Activated T-cell treated with anti-CD3 and anti-CD28 coated beads for 4 hours (primary cell): ENCODE data around the gene ASXL1.

Experiments used
- DNase-seq: peaks from one replicate; pipeline ENCODE4 v3.0.0-alpha.2; 2020

Gene ASXL1

DNA sequence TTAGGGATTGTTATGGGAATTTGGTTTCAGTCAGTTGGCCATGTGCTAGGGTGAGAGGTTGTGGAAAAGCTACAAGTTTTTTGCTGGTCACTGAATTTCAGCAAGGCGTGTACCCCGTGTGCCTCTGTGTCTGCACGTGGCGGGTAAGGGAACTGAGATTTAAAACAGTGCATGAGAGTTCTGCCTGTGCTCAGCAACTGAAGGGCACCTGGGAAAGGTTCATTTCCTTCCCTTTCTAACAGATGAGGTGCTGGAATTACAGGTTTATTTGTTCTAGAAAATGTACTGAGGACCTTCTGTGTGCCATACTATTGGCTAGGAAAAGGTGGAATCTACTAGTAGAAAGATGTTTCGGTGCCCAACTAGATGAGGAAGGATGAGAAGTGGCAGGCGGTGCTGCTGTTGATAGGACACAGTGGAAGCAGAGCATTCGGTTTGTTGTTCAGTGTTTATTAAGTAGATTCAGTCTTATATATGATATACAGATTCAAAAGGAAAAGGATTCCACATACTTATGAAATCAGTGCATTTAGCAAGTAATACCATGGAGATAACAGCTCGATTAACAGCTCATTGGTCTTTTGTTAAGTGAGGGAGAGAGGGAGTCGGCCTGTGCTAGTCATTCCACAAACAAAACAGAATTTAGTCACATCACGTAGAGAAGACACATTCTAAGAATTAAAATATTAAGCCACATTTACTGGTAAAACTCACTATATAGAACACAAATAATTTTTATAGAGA lies 84.7 kb downstream of the ASXL1 start:
- no peak for DNase-seq

DNA sequence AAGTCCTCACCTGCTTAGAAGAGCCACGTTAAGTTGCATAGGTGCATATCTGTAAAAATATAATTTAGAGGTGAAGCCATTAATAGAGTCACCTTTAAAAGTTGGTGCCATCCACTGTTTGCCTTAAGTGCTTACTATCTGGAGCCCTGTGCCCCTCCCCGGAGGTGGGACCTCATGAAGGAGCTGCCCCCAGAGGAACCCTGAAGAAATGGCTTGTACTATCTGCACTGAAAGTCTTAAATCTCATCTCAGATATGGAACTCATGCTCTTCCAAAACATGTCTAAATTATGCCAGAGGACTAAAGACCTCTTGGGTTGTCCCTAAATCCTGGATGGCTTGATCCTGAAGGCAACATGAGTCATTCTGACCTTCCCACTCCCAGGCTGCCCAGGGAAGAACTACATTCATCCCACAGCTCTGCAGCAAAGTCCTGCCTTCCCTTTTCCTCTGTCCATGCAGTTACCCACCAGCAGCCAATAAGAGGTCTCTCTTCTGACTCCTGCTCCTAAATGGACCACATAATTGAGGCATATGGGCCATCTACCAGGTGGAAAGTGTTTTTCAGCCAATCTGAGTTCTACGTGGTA lies 85.3 kb downstream of the ASXL1 start:
- no peak for DNase-seq

DNA sequence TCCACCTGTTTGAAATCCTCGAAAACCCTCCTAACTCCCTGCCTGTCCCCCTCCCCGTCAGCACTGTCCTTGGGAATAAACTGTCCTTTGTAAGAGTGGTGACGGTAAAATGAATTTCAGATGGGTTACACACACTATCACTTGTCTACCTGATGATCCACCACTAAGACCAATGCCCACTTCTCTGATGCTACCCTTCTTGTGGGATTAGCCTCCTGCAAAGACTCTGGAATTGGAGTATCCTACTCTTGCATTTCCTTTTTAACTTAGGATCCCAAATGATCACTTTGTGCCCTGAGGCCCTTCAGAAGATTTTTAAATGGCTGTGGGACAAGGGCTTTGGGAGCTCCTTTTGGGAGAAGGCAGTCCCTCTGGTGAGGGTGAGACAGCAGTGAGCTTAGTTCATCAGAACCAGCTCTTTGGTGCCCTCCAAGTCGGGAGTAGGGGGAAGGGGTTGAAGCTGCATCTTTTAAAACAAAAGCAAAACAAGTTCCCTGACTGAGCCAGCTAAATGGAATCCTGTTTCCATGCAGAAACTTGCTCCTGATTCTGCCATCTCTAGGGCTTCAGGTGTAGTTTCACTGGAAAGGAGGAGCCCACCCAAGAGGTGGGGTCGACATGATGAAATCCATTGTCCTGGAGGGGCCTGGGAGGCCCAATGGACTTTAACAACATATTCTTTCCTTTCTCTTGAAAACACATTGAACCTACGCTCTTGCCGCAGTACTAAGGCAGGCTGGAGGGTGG lies 86.5 kb downstream of the ASXL1 start:
- DNase-seq: no peak

DNA sequence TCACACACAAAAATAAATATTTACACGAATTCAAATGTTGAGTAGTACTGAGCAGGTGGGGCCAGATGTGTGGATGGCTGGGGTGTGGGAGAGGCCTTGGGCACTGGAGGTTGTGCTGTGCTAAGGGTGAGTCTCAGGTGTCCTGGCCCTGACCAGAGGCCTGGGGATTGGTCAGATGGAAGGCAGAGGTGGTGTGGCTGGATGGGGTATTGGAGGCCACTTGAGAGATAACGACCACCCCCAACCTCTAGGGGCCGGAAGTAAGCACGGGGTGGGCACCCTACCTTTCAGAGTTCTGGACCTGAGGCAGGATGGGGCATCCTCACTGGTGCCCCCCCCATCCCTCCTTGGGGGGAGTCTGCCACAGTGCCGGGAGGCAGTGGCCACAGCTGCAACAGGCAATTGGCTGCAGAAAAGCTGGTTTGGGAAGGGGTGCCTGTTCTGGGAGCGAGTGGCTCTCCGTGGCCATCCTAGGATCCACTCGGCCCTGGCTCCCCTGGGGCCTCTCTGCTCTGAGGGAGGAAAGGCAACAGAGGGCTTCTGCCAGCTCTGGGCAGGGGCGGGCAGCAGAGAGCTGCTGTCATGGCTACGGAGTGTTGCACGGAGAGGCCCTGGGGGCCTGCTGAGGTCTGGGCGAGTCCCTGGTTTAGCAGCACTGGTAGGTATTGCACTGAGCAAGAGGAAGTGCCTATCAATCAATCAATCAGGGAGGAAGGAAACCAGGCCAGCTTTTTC lies 87.6 kb downstream of the ASXL1 start:
- DNase-seq: no peak

DNA sequence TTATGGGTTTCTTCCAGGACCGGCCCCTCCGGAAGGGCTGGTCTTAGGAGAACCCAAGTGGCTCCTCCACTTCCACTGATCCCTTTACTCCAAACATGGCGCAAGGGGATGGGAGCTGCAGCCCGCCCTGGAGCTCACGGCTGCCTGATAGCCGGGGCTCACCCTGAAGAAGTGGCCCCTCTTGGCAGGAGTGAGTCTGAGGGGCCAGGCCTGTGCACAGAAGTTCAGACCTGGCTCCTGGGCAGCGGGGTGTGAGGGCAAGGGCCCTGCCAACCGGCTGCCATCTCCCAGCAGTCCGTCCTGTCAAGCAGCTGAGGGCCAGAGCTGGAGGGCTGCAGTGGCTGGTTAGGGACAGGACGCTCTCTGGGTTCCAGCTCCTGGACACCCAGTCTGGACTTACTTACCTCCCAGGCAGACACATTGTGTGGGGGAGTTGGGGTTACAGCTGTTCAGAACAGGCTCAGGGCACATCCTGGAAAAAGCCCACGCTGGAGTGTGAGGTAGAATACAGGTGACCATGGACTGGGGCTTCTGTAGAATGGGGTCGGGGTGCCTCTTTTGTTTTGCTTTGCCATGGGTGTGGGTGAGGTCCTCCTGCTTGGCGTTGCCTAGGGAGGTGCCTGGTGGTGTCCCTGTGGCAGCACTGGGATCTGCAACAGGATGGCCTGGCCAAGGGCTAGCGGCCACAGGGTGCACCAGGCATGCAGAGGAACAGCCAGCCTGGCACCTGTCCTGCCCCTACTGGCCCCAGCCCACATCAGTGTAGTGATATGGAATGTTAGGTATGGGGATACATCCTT lies 88.4 kb downstream of the ASXL1 start:
- no peak for DNase-seq

DNA sequence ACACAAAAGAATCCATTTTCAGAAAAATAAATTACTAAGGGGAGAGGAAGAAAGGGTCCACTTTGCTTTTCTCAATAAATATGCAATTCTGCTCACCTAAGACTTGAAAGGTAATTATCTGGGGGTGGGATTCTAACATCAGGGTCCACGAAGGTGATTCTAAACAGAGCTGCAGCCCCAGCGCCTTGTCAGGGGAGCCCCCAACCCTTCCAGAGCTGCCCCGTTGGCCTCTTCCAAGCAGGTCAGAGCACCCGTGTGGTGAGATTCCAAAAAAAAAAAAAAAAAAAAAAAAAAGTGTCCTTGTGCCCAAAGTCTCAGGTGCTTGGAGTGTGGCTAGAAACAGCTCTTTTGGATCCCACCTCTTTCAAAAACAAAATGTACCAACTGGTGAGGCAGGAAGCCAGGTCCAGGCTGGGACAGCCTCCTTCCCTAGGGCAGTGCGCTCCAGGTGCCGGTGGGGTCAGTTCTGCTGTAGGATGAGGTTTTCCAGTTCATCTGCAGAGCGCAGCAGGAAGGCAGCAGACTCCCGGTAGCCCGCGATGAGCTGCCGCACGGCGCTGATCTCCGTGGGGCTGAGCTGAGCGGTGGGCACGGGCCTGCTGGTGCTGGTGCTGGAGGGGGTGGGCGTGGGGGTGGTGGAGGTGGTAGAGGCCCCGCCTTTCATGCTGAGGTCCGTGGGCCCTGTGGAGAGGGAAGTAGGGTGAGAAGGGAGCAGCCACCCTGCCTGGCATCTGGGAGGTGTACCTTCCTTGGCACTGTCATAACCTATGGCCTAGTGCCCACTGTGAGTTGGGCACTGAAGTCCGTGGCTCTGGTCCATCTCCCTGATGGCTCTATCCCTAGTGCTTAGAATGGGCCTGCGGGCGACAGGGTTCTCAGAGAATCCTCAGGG lies 89.3 kb downstream of the ASXL1 start:
- DNase-seq: no peak

DNA sequence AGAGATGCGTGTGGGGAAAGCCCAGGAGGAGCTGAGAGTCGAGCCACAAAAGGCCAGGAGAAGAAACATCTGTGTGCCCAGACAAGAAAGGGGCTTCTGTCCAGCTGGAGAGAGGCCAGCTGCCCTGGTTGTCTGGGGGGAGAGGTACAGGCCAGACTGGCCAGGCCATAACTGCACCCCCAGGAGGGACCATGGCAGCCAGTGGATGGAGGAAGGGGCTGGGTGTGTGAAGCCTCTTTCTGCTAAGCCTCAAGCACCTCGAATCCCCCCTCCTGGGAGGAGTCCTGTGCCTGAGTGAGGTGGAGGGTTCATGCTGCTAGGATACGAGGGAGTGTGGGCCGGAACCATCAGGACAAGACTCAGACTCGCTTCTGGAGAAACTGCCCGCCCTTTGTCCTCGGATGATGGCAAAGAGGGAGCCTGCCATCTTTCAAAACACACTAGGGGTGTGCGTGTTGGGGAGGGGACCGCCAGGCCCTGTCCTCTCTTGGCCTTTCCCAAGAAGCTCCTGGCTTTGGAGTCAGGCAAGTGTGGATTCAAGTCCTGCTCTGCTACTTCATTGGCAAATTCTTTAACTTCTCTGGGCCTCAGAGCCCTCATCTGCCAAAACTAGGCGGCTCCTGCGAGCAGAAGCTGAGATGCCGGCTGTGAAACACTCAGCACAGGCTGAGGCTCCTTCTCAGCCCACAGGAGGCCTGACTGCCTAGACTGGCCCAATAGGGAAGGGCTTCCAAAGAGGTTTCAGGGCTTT lies 90.3 kb downstream of the ASXL1 start:
- no peak for DNase-seq

DNA sequence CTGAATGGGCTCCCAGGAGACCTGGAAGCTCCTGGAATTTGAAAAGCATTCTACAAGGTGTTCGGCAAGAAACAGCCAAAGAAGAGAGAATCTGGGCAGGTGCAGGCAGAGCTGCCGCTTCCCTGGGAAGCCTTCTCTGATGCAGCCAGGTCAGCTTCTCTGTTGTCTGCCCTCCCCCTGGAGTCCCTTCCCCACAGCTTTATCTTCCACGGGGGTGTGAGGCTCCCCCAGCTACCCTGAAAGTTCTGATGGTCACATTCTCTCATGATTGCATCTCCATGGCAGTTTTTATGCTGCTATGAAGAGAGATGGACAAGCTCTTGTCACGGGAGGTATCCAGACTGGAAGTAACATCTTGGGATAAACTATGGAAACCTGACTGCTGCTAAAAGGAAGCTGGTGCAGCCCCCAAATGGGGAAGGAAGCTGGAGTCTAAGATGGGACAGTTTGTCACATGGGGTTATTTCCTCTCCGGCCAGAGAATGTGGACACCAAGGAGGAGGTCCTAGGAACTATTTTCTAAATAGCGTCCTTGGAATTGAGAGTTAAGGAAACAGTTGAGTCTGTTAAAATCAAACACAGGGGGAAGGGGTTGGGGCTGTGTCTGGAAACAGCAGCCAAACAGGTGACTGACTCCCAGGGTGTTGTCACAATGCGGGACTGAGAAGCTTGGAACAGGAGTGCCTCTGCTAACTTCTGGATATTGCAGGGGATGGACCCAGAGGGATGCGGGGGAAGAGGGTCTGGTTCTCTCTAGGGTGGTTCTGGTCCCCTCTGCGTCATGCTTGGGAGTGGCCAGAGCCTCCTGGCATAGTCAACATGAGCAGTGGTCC lies 91.1 kb downstream of the ASXL1 start:
- DNase-seq: no peak

DNA sequence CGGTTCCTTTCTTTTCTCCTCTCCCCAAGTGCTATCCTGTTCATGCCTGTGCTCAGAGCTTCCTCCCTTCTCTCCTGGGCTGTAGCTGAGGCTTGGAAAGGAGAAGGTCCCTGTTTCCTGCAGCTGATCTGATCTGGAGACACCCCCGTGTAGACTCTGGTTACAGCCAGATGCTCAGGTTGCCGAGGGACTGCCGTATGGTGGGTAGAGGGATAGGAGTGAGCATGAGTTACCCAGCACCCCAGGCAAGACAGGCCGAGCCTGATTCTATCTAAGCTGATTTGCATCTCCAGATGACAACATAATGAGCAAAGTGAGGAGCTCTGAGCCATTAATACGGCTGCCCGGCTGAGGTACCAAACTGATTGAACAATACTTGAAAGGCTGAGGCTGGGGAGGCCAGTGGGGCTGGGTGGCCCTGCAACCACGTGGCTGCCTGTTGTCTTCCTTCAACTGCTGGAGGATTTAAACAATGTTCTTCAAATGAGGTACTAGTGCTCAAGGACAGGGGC lies 91.8 kb downstream of the ASXL1 start:
- DNase-seq: no peak

DNA sequence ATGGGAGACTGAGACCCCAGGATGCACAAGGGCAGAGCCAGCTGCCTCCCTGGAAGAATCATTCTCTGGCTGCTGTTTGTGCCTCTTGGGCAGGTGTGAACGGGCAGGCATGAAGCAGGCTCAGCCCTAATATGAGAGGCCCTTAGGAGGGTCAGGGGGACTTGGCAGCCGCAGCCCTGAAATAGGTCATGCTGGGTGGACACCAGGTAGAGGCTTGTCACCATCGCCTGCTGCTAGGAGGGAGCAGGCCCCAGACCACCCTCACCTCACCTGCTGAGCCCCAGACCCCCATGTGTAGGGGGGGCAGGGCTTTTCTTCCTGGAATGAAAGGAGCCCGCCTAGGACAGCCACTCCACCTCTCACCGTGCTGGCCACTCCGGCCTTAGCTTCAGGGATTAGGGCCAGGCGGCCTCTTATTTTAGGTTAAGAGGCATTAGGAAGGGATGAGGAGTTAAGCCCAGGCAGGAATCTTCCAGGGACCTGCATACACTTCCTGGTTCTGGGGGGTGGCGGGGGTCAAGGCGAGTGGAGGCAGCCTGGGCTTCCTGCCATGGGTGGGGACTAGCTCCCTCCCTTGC lies 92.4 kb downstream of the ASXL1 start:
- no peak for DNase-seq

DNA sequence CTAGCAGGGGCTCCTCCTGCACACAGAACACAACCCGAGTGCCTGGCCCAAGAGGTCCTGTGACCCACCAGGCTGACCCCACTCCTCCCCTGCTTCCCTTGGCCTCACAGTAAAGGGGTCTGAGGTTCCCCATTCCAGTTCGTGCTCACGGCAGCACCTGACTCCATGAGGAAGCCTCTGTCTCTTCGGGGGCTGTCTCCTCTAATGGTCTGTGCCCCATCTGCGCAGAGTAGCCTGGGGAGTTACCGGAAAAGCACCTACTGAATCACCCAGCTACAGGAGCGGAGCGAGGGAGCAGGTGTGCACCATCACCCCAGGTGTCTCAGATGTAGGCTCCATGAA lies 93.2 kb downstream of the ASXL1 start:
- DNase-seq: no peak

DNA sequence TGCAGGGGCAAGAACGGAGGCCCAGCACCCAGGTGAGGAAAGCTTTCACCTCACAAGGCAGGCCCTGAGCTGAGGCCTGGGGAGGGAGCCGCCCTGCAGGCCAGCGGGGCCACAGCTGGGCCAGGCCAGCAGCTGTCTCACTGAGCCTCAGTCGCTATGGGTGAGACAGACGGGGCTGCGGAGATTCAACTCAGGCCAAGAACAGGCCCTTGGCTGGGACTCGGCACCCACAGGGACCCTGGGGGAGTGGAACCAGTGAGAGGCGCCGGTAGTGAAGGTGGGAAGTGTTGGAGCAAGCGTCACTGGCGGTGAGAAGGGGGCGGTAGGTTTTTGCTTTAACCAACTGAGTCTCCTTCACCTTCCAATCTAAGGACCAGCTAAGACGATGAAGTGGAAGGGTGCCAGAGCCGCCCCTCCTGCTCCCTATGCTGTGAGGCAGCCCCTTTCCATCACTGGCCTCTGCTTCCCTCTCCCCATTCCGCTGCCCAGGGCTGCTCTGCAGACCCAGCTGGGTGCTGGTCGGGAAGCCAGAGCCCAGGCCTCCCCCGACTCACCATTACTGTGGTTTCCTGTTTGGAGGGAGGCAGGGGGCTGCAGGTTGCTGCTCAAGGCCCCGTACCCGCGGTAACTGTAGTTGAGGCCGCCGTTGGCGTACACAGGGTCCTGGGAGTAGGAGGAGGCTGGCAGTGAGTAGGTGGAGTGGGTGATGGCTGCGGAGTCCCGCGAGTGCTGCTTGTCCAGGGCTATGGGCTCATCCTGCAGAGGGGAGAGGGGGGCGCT lies 93.7 kb downstream of the ASXL1 start:
- no peak for DNase-seq

DNA sequence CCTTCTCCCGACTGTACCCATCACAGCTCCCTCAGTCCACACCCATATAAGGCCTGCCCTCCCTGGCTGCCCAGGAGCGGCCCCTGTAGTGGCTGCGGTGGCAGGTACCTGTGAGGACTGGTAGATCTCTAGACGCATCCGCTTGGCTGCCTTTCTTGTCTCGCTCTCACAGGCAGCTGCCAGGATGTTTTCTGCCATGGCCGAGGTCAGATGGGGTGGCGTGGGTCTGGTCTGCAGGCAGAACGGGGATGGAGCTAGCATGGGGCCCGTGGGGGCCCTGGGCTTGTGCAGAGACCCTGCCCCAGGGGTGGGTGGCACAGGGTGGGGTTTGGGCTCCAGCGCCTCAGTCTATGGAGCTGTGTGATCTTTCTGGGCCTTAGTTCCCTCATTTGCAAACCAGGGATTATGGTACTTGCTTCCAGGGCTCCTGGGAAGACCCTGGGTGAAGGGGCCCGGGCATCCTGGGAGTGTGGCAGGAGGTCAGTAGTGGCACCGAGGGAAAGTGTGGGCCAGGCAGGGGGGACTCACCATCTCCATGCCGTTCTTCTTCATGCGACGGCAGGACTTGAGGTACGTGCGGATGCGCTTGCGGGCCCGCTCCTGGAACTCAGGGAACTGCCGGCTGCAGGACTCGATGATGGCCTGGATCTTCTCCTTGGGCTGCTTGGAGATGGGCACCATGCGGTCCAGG lies 94.8 kb downstream of the ASXL1 start:
- DNase-seq: no peak

DNA sequence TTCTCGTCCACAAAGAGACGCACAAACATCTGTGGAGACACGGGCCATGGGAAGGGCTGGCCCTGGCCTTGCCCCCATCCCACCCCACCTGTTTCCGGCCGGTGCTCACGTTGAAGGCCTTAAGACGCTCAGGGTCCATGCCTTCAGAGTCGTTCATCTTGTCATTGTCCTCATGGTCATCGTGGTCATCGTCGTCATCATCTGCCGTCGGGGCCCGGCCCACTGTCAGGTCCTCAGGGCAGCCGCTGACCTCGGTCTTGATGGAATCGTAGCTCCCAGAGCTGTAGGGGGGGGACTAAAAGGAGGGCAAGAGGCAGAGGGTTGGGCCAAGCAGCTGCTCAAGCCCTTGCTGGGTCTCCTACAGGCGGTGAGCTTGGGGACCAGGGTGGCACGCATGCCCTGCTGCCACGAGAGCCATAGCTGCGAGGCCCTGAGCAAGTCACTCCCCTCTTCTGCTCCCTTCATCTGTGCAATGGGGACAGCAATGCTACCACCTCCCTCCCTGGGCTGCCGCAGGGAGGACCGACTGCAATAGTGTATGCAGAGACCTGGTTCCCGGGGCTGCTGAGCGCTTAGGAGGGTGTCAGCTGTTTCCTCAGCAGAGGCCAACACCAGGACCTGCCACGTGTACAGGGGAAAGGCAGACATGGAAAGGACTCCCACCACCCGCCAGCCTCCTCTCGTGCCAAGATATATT lies 95.5 kb downstream of the ASXL1 start:
- no peak for DNase-seq

DNA sequence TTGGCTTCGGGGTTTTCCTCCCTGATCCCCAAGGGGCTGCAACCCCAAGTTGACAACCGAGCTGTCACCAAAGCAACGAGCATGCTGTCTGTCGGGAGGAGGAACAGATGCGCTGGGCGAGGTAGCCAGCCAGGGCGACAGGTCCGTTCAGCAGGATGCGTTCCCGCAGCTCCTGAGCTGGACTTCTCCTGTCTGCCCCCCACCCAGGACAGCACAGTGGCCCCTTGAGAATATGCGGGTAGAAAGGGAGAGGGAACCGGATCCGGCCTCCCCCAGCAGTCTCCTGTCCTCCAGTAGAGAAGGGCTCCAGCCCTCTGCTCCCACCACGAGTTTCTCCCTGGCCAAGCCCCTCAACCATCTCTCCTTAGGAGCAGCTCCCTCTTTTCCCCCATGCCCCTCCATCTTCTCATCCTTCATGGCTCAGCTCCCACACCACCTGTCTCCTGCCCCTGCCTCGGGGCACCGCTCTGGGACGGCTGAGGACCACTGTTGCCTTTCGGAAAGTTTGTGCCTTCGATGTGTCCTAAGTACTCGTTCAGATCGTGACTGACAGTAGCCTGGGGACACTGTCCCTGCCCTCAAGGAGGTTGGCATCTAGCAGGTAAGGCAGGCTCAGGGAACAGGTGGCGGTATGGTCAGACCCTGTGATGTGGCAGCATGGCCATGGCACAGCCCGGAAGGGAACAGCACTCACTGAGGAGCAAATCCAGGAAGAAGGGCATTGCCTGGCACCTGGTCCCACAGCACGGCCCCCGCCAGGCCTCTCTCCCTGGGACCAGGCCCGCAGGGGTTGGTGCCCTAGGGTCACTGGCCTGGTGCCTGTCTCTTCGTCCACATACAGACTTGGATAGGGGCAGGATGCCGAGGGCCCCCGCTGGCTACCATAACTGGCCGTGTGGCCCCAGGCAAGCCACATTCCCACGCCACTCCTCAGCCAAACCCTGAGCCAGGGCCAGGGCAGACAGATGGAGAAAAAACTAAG lies 96.3 kb downstream of the ASXL1 start:
- no peak for DNase-seq
